ENCODE results near the gene FADS6.
A peak's percentile ranks its signal among the peaks of the same experiment; 100 is the strongest.
"Not testable (repeated sequence)": the region's sequence is repeated elsewhere in the genome, so short reads cannot be mapped to it uniquely, and the experiment has no call there.

The FADS6 gene

DNA sequence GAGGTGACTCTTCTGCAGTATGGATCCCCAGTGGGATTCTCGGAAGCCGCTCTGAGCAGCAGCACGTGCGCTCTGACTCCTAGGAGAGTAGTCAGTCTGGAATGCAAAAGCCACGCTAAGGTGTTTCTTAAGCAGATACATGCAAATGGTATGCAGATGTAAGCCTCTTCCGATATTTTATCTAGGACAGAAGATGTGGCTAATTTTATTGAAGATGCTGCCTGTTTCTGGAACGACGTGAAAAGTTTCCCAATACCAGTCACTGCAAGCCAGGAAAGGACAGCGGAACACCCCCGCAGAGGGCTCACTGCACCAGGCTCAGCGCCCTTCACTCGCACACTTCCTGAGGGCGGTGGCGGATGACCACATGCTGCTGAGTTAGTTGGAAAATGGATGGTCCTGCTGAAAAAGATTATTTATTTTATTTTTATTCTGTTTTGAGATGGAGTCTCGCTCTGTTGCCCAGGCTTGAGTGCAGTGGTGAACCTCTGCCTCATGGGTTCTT lies 10.1 kb downstream of the FADS6 start:
- no peak for DNase-seq

DNA sequence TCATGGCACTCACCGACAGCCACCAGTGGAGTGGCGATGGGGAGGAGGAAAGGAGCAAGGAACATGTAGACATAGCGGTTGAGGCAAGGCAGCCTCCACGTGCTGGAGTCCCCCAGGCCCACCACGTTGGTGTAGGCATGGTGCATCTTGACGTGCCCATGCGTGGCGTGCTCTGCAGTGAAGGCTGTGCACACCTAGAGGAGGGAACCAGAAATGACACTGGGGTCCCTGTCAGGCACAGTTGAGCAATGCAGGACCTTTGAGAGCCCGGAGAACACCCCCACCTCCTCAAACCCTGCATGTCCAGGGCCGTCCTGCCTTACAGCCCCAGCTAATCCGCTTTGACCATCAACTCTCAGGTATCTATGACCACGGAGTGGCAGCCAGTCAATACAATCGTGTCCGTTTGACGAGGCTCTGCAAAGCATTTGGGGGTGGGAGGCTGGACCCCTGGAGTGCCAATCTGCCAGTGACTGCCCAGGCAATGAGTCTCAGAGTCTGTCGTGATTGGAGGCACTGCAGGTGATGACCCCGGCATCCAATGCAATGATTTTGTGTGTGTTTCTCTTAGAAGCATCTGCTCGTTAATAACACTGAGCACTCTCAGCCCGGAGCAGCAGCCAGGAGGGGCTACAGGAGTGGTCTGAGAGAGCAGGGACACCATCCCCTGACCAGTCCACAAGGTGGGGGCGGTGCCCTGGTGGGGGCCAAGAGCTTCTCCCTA lies 10.8 kb downstream of the FADS6 start:
- DNase-seq: no peak

DNA sequence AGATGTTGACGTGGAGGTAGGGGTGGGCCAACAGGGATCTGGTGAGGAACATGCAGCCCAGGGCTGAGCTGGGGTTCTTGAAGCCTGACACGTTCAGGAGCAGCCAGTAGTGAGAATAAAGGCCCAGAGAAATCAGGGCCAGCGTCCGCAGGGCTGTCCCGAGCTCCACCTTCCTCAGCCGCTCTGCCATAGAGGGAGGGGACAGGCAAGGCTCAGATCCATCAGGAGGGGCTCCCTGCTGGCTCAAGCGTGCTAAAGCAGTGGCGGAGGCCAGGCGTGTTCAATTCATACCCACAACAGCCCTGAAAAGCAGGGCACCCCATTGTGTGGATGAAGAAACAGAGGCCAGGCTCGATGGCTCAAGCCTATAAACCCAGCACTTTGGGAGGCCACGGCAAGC lies 12.4 kb downstream of the FADS6 start:
- no peak for DNase-seq

GRCh38 chr17:74879308-74879707 lies 14.1 kb downstream of the FADS6 start:
- DNase-seq: no peak

DNA sequence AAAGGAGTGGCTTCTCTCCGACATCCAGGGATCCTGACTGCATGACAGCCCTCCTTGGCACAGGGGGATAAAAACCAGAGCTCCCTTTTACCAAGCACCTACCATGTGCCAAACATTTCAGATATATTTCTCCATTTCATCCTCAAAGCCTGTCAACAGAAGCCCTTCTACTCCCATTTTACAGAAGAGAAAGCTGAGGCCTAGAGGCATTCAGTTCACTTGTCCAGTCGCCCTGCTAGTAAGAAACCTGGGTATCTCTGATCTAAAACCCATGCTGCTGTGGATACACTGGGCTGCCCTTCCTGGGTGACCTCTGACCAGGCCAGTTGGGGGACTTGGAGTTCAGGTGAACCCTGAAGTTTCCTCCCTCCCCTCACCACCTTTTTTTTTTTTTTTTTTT lies 14.8 kb downstream of the FADS6 start:
- no peak for DNase-seq

DNA sequence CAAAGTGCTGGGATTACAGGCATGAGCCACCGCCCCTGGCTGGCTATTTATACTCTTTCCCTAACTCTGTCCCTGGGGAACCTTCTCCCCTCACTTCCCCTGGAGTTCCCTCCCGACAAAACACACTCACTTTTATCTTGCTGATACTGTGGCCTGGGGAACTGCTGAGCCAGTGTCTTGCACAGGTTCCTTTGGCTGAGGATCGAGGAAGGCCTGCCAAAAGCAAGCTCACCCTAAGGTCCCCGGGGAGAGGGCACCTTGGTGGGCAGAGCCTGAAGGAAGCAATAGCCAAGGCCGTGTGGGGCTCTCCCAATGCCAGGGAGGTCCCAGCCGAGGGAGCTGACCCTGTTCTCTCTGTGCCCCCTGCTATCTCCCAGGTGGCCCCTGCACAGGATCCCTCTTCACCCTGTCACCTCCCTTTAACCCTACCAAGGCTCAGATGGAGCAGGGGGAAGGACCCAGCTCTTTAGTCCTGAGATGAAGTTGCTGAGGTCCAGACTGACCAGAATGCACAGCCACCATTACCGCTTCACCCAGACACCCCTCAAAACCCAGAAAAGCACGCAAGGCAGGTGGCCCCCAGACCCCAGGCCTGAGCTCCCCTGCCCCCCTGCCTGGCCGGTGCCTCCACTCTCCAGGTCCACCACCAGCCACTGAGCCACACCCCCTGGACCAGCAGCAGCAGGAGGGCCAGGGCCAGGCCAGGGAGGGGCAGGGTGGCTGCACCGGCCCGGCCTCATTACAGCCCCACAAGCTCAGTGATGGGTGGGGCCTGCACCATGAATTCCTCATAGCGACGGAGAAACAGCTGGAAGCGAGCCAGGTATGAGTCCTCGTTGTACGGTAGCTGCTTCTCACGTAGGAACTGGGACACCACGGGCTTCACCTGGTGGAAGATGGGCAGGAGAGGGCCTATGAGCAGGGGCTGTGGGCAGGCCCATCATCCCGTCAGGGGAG lies 15.6 kb downstream of the FADS6 start:
- no peak for DNase-seq

GRCh38 chr17:74875977-74876593 lies 17.3 kb downstream of the FADS6 start:
- no peak for DNase-seq

GRCh38 chr17:74875155-74875976 lies 18.1 kb downstream of the FADS6 start:
- DNase-seq: no peak

DNA sequence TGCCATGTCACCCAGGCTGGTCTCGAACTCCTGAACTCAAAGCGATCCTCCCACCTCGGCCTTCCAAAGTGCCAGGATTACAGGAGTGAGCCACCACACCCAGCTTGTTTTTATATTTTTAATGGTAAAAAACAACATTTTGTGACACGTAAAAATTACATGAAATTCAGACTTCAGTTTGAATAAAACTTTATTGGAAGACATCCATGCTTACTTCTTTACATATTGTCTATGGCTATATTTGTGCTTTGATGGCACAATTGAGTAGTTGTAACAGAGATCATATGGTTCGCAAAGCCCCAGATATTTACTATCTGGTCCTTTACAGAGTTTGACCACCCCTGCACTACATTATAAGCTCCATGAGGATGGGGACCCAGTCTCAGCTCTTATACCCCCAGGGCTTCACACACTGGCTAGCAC lies 18.8 kb downstream of the FADS6 start:
- DNase-seq: no peak

- DNase-seq: no peak
Observed at GRCh38 chr17:74873874-74874614, 19.4 kb downstream of the FADS6 start.

- DNase-seq: peak; percentile 99
Observed at GRCh38 chr17:74873037-74873873, 20.2 kb downstream of the FADS6 start.

DNA sequence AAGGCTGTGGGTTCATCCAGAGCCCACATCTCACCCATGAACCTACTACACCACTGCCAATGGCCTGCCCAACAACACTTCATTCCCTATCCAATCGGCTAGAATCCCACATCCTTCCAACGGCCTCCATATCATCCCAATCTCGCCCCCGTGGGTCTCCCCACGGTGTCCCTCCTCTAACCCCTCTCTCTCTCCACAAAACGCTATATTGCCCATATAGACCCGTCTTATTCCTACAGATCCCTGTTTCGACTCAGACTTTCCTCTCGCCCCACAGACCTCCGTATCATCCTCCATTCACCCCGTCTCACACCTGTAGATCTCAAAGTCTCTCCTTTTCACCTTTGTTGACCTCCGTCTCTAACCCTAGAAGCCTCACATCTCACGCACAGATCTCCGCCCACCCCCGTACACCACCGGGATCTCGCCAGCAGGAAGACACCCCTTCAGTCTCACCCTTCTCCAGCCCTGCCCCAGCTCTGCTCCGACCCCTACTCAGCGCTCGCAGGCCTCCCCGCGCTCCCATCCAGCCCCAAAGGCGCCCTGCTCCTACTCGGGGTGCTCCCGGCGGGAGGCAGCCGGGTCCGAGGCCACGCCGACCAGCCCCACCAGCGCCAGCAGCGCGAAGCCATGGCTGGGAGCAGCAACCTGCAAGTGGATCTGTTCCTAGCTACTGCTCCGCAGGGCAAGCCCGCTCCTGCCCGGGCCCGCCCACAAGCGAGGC lies 21.0 kb downstream of the FADS6 start, which contains the start of gene FDXR:
TSS of gene FDXR (minus strand) at position 682 of the 724 bp plus-strand sequence. CDS start at position 632, 50 bp downstream.
- DNase-seq: no peak

DNA sequence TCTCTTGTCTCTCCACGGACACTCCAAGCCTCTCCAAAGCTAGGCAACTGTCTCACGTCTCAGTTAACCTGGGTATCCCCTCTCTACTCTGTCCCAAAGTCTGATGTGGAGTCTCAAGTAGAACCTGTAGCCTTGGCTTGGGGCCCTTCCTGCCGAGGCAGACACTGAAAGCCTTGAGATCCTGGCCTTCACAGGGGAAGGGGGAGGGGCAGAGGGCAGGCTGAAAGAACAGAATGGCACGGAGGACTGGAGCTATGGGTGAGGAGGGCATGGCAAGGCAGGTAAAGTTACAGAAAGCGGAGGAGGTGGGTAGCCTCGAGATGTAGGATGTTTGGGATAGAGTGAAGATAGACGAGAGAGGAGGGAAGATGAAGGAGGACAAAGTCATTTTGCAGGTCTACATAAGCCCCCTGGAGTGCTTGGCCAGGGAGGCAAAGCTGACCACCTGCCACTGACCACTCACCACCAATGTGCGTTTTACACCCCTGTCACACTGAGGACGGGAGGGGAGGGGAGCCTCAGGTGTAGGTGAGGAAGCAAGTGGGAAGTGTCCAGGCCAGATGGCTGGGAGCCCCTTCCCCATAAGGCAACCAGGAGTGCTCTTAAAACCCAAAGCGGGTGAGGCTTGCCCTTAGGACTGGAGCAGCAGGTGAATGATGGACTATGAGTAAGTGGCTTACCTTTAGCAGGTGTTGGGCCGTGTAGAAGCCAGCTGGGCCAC lies 21.9 kb downstream of the FADS6 start:
- no peak for DNase-seq

GRCh38 chr17:74870512-74870911 lies 22.9 kb downstream of the FADS6 start:
- DNase-seq: no peak

- not testable (repeated sequence) for DNase-seq
Observed at GRCh38 chr17:74870028-74870427, 23.4 kb downstream of the FADS6 start.

DNA sequence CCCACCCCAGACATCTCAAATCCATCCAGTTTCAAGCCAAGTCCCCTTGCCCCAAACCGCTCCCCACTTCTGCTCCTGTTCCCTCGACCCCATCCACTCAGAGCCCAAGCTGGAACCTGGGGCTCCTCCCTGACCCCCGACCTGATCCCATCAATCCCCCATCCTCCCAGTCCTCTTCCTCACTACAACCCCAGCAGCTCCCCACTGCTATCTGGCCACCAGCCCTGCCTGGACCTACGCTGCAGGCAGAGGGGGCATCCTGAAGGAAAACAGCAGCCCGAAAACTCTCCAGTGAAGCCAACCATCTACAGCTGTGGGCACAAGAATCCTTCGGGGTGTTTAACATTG lies 24.6 kb downstream of the FADS6 start:
- DNase-seq: no peak

- no peak for DNase-seq
Observed at GRCh38 chr17:74868251-74868907, 25.1 kb downstream of the FADS6 start.

GRCh38 chr17:74866198-74866835 lies 27.1 kb downstream of the FADS6 start:
- no peak for DNase-seq
